SK-N-SH treated with all-trans-retinoic acid at 6 μM for 48 hours (cell line): ENCODE measurements around the gene GNAT2.

Experiments used
- ATAC-seq: fragments of 200-7000 bp; cut with Tn5 transposase; 3 replicates; pipeline ENCODE4 v1.9.1; 2020; ENCODE audit warnings: mild to moderate bottlenecking, moderate library complexity
- ARNTL ChIP-seq: fragments of 450-650 bp; formaldehyde crosslinking; IDR thresholded peaks from 2 replicates; pipeline ENCODE4 v1.5.0; 2020; ENCODE audit warnings: low read depth, mild to moderate bottlenecking, moderate library complexity, borderline replicate concordance
- CREB5 ChIP-seq: fragments of 250-450 bp; sonication (Bioruptor Pico); IDR thresholded peaks from 2 replicates; pipeline ENCODE4 v1.5.1; 2020; ENCODE audit warnings: low read depth, mild to moderate bottlenecking, moderate library complexity
- CSDC2 ChIP-seq: fragments of 250-450 bp; sonication (Bioruptor Pico); IDR thresholded peaks from 2 replicates; pipeline ENCODE4 v1.5.0; 2020; ENCODE audit warnings: mild to moderate bottlenecking, moderate library complexity
- ESRRG ChIP-seq: fragments of 250-450 bp; sonication (Bioruptor Pico); IDR thresholded peaks from 2 replicates; pipeline ENCODE4 v1.6.1; 2021; ENCODE audit warnings: mild to moderate bottlenecking
- GLIS3 ChIP-seq: fragments of 250-450 bp; sonication (Bioruptor Pico); IDR thresholded peaks from 2 replicates; pipeline ENCODE4 v1.5.0; 2020; ENCODE audit warnings: mild to moderate bottlenecking, moderate library complexity
- ISL1 ChIP-seq: fragments of 250-450 bp; sonication (Bioruptor Pico); IDR thresholded peaks from 2 replicates; pipeline ENCODE4 v2.1.2; 2022; ENCODE audit warnings: mild to moderate bottlenecking, moderate library complexity
- OSR1 ChIP-seq: fragments of 250-450 bp; sonication (Bioruptor Pico); IDR thresholded peaks from 2 replicates; pipeline ENCODE4 v1.8.0; 2022; ENCODE audit warnings: moderate library complexity, mild to moderate bottlenecking, inconsistent platforms
- PPARA ChIP-seq: fragments of 250-450 bp; sonication (Bioruptor Pico); IDR thresholded peaks from 2 replicates; pipeline ENCODE4 v1.5.0; 2020; ENCODE audit warnings: mild to moderate bottlenecking, borderline replicate concordance
- RARB ChIP-seq: fragments of 250-450 bp; sonication (Bioruptor Pico); IDR thresholded peaks from 2 replicates; pipeline ENCODE4 v1.8.0; 2021; ENCODE audit warnings: mild to moderate bottlenecking, moderate library complexity
- SNAI2 ChIP-seq: fragments of 250-450 bp; sonication (Bioruptor Pico); IDR thresholded peaks from 2 replicates; pipeline ENCODE4 v1.5.0; 2020; ENCODE audit warnings: mild to moderate bottlenecking, moderate library complexity
- TCF4 ChIP-seq: fragments of 250-450 bp; sonication (Bioruptor Pico); IDR thresholded peaks from 2 replicates; pipeline ENCODE4 v1.8.0; 2021; ENCODE audit warnings: mild to moderate bottlenecking, moderate library complexity, borderline replicate concordance
- TOX ChIP-seq: fragments of 250-450 bp; sonication (Bioruptor Pico); IDR thresholded peaks from 2 replicates; pipeline ENCODE4 v1.8.0; 2021; ENCODE audit warnings: mild to moderate bottlenecking, moderate library complexity, borderline replicate concordance
- TSHZ2 ChIP-seq: fragments of 250-450 bp; sonication (Bioruptor Pico); IDR thresholded peaks from 2 replicates; pipeline ENCODE4 v1.5.0; 2020; ENCODE audit warnings: mild to moderate bottlenecking, moderate library complexity
- ZC3H10 ChIP-seq: fragments of 250-450 bp; sonication (Bioruptor Pico); IDR thresholded peaks from 2 replicates; pipeline ENCODE4 v1.5.1; 2021; ENCODE audit warnings: mild to moderate bottlenecking, moderate library complexity
- ZFP3 ChIP-seq: fragments of 250-450 bp; sonication (Bioruptor Pico); IDR thresholded peaks from 2 replicates; pipeline ENCODE4 v1.5.0; 2020; ENCODE audit warnings: mild to moderate bottlenecking, moderate library complexity
- ZFP30 ChIP-seq: fragments of 450-650 bp; formaldehyde crosslinking; IDR thresholded peaks from 2 replicates; pipeline ENCODE4 v1.5.0; 2022; ENCODE audit warnings: mild to moderate bottlenecking, moderate library complexity
- ZNF565 ChIP-seq: fragments of 450-650 bp; formaldehyde crosslinking; conservative IDR thresholded peaks from 2 replicates; pipeline ENCODE4 v1.5.0; 2020; ENCODE audit warnings: low read depth, mild to moderate bottlenecking, moderate library complexity
- ZNF70 ChIP-seq: fragments of 450-650 bp; formaldehyde crosslinking; IDR thresholded peaks from 2 replicates; pipeline ENCODE4 v1.5.0; 2020; ENCODE audit warnings: mild to moderate bottlenecking, moderate library complexity
- ZNF8 ChIP-seq: fragments of 450-650 bp; formaldehyde crosslinking; IDR thresholded peaks from 2 replicates; pipeline ENCODE4 v1.5.0; 2020; ENCODE audit warnings: mild to moderate bottlenecking, moderate library complexity
- TF ChIP-seq, protein P1 (sequence below): fragments of 250-450 bp; sonication (Bioruptor Pico); IDR thresholded peaks from 2 replicates; pipeline ENCODE4 v1.8.0; 2021; ENCODE audit warnings: low read depth, mild to moderate bottlenecking, moderate library complexity, borderline replicate concordance
- TF ChIP-seq, protein P2 (sequence below): fragments of 250-450 bp; sonication (Bioruptor Pico); IDR thresholded peaks from 2 replicates; pipeline ENCODE4 v1.5.1; 2021; ENCODE audit warnings: mild to moderate bottlenecking, moderate library complexity
- TF ChIP-seq, protein P3 (sequence below): fragments of 250-450 bp; sonication (Bioruptor Pico); IDR thresholded peaks from 2 replicates; pipeline ENCODE4 v1.8.0; 2020; ENCODE audit warnings: mild to moderate bottlenecking, moderate library complexity, borderline replicate concordance

Gene GNAT2

DNA sequence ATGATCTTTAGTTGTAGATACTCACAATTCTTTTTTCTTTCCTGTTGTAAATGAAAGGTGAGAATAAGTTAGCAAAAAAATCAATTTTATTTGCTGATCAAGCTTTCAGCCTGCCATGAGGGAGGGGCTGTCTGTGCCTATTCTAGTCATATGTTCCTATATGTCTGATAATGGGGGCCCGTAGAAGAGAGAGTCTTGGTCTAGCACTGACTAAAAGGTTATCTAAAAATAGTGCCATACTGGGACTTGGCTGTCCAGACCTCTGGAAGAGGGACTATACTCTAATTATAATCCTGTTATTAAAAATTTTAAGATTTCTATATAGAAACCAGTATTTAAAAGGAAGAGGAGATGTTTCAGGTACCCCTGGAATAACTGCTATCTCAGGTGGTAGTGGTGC lies 52.4 kb downstream of the GNAT2 start:
- no peak for ATAC-seq
- no peak for TF ChIP-seq GLIS3
- TF ChIP-seq CSDC2 (CRISPR knock-in tag), result no peak
- TF ChIP-seq OSR1 (CRISPR knock-in tag), result no peak
- TF ChIP-seq ESRRG (CRISPR knock-in tag), result no peak
- TF ChIP-seq ZFP3 (CRISPR knock-in tag), result no peak
- no peak for TF ChIP-seq ZNF565 (CRISPR knock-in tag)
- no peak for TF ChIP-seq ZNF70 (CRISPR knock-in tag)
- TF ChIP-seq, protein P1, sequence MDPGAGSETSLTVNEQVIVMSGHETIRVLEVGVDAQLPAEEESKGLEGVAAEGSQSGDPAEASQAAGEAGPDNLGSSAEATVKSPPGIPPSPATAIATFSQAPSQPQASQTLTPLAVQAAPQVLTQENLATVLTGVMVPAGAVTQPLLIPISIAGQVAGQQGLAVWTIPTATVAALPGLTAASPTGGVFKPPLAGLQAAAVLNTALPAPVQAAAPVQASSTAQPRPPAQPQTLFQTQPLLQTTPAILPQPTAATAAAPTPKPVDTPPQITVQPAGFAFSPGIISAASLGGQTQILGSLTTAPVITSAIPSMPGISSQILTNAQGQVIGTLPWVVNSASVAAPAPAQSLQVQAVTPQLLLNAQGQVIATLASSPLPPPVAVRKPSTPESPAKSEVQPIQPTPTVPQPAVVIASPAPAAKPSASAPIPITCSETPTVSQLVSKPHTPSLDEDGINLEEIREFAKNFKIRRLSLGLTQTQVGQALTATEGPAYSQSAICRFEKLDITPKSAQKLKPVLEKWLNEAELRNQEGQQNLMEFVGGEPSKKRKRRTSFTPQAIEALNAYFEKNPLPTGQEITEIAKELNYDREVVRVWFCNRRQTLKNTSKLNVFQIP, result no peak
- no peak for TF ChIP-seq TOX (CRISPR knock-in tag)
- no peak for TF ChIP-seq TCF4
- TF ChIP-seq, protein P2, sequence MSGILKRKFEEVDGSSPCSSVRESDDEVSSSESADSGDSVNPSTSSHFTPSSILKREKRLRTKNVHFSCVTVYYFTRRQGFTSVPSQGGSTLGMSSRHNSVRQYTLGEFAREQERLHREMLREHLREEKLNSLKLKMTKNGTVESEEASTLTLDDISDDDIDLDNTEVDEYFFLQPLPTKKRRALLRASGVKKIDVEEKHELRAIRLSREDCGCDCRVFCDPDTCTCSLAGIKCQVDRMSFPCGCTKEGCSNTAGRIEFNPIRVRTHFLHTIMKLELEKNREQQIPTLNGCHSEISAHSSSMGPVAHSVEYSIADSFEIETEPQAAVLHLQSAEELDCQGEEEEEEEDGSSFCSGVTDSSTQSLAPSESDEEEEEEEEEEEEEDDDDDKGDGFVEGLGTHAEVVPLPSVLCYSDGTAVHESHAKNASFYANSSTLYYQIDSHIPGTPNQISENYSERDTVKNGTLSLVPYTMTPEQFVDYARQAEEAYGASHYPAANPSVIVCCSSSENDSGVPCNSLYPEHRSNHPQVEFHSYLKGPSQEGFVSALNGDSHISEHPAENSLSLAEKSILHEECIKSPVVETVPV (CRISPR knock-in tag), result no peak
- no peak for TF ChIP-seq PPARA (CRISPR knock-in tag)
- TF ChIP-seq CREB5 (CRISPR knock-in tag), result no peak
- TF ChIP-seq ZFP30 (CRISPR knock-in tag), result no peak
- TF ChIP-seq RARB, result no peak
- TF ChIP-seq SNAI2 (CRISPR knock-in tag), result no peak
- TF ChIP-seq ISL1, result no peak
- TF ChIP-seq TSHZ2 (CRISPR knock-in tag), result no peak
- TF ChIP-seq ZC3H10 (CRISPR knock-in tag), result no peak

- ATAC-seq, result no peak
- TF ChIP-seq ARNTL (CRISPR knock-in tag), result no peak
- TF ChIP-seq ZNF70 (CRISPR knock-in tag), result no peak
- TF ChIP-seq TSHZ2 (CRISPR knock-in tag), result no peak
- TF ChIP-seq CSDC2 (CRISPR knock-in tag), result no peak
- TF ChIP-seq, protein P1, result no peak
- no peak for TF ChIP-seq RARB
- no peak for TF ChIP-seq OSR1 (CRISPR knock-in tag)
- no peak for TF ChIP-seq ESRRG (CRISPR knock-in tag)
- TF ChIP-seq PPARA (CRISPR knock-in tag), result no peak
- TF ChIP-seq ZC3H10 (CRISPR knock-in tag), result no peak
- TF ChIP-seq, protein P3, sequence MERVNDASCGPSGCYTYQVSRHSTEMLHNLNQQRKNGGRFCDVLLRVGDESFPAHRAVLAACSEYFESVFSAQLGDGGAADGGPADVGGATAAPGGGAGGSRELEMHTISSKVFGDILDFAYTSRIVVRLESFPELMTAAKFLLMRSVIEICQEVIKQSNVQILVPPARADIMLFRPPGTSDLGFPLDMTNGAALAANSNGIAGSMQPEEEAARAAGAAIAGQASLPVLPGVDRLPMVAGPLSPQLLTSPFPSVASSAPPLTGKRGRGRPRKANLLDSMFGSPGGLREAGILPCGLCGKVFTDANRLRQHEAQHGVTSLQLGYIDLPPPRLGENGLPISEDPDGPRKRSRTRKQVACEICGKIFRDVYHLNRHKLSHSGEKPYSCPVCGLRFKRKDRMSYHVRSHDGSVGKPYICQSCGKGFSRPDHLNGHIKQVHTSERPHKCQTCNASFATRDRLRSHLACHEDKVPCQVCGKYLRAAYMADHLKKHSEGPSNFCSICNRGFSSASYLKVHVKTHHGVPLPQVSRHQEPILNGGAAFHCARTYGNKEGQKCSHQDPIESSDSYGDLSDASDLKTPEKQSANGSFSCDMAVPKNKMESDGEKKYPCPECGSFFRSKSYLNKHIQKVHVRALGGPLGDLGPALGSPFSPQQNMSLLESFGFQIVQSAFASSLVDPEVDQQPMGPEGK, result no peak
- no peak for TF ChIP-seq SNAI2 (CRISPR knock-in tag)
- no peak for TF ChIP-seq ZFP3 (CRISPR knock-in tag)
- no peak for TF ChIP-seq ZNF8 (CRISPR knock-in tag)
Measured at GRCh38 chr1:109565241-109565640, 54.2 kb downstream of the GNAT2 start.
